GM23338 (cell line): ENCODE data around the gene CD33. TPM values are rescaled to one million over a fixed set of nuclear protein-coding genes. Genes with fewer than 3 reads are reported as not detected.
A peak's percentile ranks its signal among the peaks of the same experiment; 100 is the strongest.

Source experiments
- ATAC-seq: fragments of 200-7000 bp; cut with Tn5 transposase; 3 replicates; pipeline ENCODE4 v1.9.1; 2020
- DNase-seq: peaks from one replicate; pipeline ENCODE4 v3.0.0-alpha.2; 2015; ENCODE audit warnings: low spot score
- H2AFZ ChIP-seq: fragments of 200-600 bp; sonication (generic); 2 replicates; pipeline ENCODE4 v1.8.0; 2016; ENCODE audit warnings: antibody characterized with exemption, mild to moderate bottlenecking, moderate library complexity
- H3F3A ChIP-seq: fragments of 200-600 bp; sonication (generic); replicated peaks from 2 replicates; pipeline ENCODE4 v1.8.0; 2017; ENCODE audit warnings: antibody characterized with exemption, mixed run types, low read depth
- H3K27ac ChIP-seq: fragments of 200-600 bp; sonication (generic); 2 replicates; pipeline ENCODE4 v1.6.1; 2016; ENCODE audit warnings: low read depth
- H3K27me3 ChIP-seq: fragments of 200-600 bp; sonication (generic); 2 replicates; pipeline ENCODE4 v1.8.0; 2016; ENCODE audit warnings: mild to moderate bottlenecking, mixed run types, moderate library complexity; ENCODE audit not compliant: insufficient read depth
- H3K36me3 ChIP-seq: fragments of 200-600 bp; sonication (generic); 2 replicates; pipeline ENCODE4 v1.8.0; 2016; ENCODE audit warnings: mild to moderate bottlenecking; ENCODE audit not compliant: insufficient read depth
- H3K4me1 ChIP-seq: fragments of 200-600 bp; sonication (generic); 2 replicates; pipeline ENCODE4 v1.8.0; 2016; ENCODE audit warnings: mild to moderate bottlenecking, moderate library complexity; ENCODE audit not compliant: insufficient read depth
- H3K4me2 ChIP-seq: fragments of 200-600 bp; sonication (generic); 2 replicates; pipeline ENCODE4 v1.7.1; 2017; ENCODE audit warnings: mixed run types
- H3K4me3 ChIP-seq: fragments of 200-600 bp; sonication (generic); 2 replicates; pipeline ENCODE4 v1.6.1; 2016; ENCODE audit warnings: mixed run types
- H3K79me2 ChIP-seq: fragments of 200-600 bp; sonication (generic); replicated peaks from 2 replicates; pipeline ENCODE4 v1.8.0; 2017; ENCODE audit warnings: mild to moderate bottlenecking; ENCODE audit not compliant: insufficient read depth
- H3K9me2 ChIP-seq: fragments of 200-600 bp; sonication (generic); 2 replicates; pipeline ENCODE4 v1.8.0; 2017; ENCODE audit not compliant: insufficient read depth
- H4K20me1 ChIP-seq: fragments of 200-600 bp; sonication (generic); replicated peaks from 2 replicates; pipeline ENCODE4 v1.8.0; 2017; ENCODE audit warnings: mild to moderate bottlenecking; ENCODE audit not compliant: insufficient read depth
- H3K27ac Mint-ChIP-seq: 2 replicates; pipeline ENCODE4 v1.8.0; 2020; ENCODE audit warnings: inconsistent platforms, mild to moderate bottlenecking, moderate library complexity, mixed read lengths
- H3K27me3 Mint-ChIP-seq: 3 replicates; pipeline ENCODE4 v1.8.0; 2022; ENCODE audit warnings: low read depth, mild to moderate bottlenecking, moderate library complexity, mixed read lengths, inconsistent platforms; ENCODE audit not compliant: insufficient read depth, poor library complexity
- H3K36me3 Mint-ChIP-seq: 3 replicates; pipeline ENCODE4 v1.8.0; 2021; ENCODE audit warnings: low read depth, mild to moderate bottlenecking, inconsistent platforms, moderate library complexity, mixed read lengths
- H3K4me1 Mint-ChIP-seq: 3 replicates; pipeline ENCODE4 v1.8.0; 2020; ENCODE audit warnings: mild to moderate bottlenecking, inconsistent platforms, mixed read lengths
- H3K4me3 Mint-ChIP-seq: 3 replicates; pipeline ENCODE4 v1.8.0; 2021; ENCODE audit warnings: moderate library complexity, mild to moderate bottlenecking, inconsistent platforms, mixed read lengths
- H3K9me3 Mint-ChIP-seq: 3 replicates; pipeline ENCODE4 v1.8.0; 2020; ENCODE audit warnings: moderate library complexity, mild to moderate bottlenecking, inconsistent platforms, mixed read lengths
- CREB1 ChIP-seq: fragments of 250-450 bp; sonication (Bioruptor Pico); IDR thresholded peaks from 2 replicates; pipeline ENCODE4 v1.5.0; 2020; ENCODE audit warnings: low read depth, mild to moderate bottlenecking, moderate library complexity
- CTCF ChIP-seq, 2 experiments: fragments of 200-600 bp in 1 of 2; sonication (generic) in 1 of 2; conservative IDR thresholded peaks; 2 replicates each; pipeline versions ENCODE4 v1.5.1 to v1.6.1; 2016 to 2017; ENCODE audit warnings: antibody characterized with exemption in 2 of 2, low read depth in 2 of 2, mild to moderate bottlenecking in 2 of 2, moderate library complexity in 1 of 2
- ETS1 ChIP-seq: IDR thresholded peaks from 2 replicates; pipeline ENCODE4 v1.6.1; 2016; ENCODE audit warnings: antibody characterized with exemption
- EZH2phosphoT487 ChIP-seq: fragments of 200-600 bp; sonication (generic); IDR thresholded peaks from one replicate; pipeline ENCODE4 v1.8.1; 2018; ENCODE audit warnings: antibody characterized with exemption; ENCODE audit not compliant: unreplicated experiment
- JUNB ChIP-seq: IDR thresholded peaks from one replicate; pipeline ENCODE4 v1.6.1; 2016; ENCODE audit warnings: antibody characterized with exemption; ENCODE audit not compliant: unreplicated experiment
- POLR2AphosphoS5 ChIP-seq: IDR thresholded peaks from 2 replicates; pipeline ENCODE4 v1.6.1; 2016; ENCODE audit warnings: antibody characterized with exemption, low read depth
- REST ChIP-seq: IDR thresholded peaks from one replicate; pipeline ENCODE4 v1.6.1; 2018; ENCODE audit warnings: antibody characterized with exemption; ENCODE audit not compliant: unreplicated experiment
- STAT1 ChIP-seq: IDR thresholded peaks from one replicate; pipeline ENCODE4 v1.6.1; 2016; ENCODE audit warnings: antibody characterized with exemption; ENCODE audit not compliant: unreplicated experiment
- ZNF331 ChIP-seq: fragments of 250-450 bp; sonication (Bioruptor Pico); IDR thresholded peaks from 2 replicates; pipeline ENCODE4 v1.5.0; 2020; ENCODE audit warnings: low read depth, mild to moderate bottlenecking, moderate library complexity
- polyA plus RNA-seq: library from polyadenylated mRNA; unstranded; fragments of >200 nt; fragmentation: Nextera tagmentation; extraction: Ambion mirVana; gene quantifications from 2 replicates; pipeline ENCODE4 v1.2.1, GENCODE V29; 2016
- total RNA-seq: library from RNA; depleted of rRNA; stranded (reverse); fragments of >200 nt; shearing (Covaris generic); gene quantifications from 2 replicates; pipeline ENCODE4 v1.2.3, GENCODE V29; 2014

The CD33 gene
- total and polyA plus RNA-seq, 2 experiments from 2014 or later = 0.45 TPM; not detected in 1

- no peaks in the 10 kb centered on the region for H3K9me2 ChIP-seq
- peak; percentile 78 for ATAC-seq
- Mint-ChIP-seq H3K27ac (no peak overlapping the region), H3K27me3 (peaks cover 15% of the 10 kb centered on the region), H3K9me3 (peaks cover 26% of the 10 kb centered on the region), H3K4me1 (no peaks in the 10 kb centered on the region), H3K36me3 (no peaks in the 10 kb centered on the region), H3K4me3 (peak overlapping the region; percentile 64)
- H3K79me2 ChIP-seq = no peaks in the 10 kb centered on the region
- H3K27ac ChIP-seq = no peak overlapping the region
- H2AFZ ChIP-seq = peak overlapping the region; percentile 87; the same call in 1 of the 2 replicates
- H3K36me3 ChIP-seq = no peaks in the 10 kb centered on the region
- no peak for TF ChIP-seq ZNF331 (CRISPR knock-in tag)
- no peak for TF ChIP-seq CREB1
- TF ChIP-seq CTCF (conservative IDR thresholded peaks at IDR 0.05; ENCODE audit: low read depth in 2 of 2) = no peak
- TF ChIP-seq STAT1 = no peak
- TF ChIP-seq POLR2AphosphoS5 = peak; percentile 45
- TF ChIP-seq REST = no peak
- no peak for TF ChIP-seq ETS1
- H3K4me2 ChIP-seq = peak overlapping the region; percentile 68; the same call in 1 of the 2 replicates
- H3K4me3 ChIP-seq = peak overlapping the region; percentile 43; the same call in 1 of the 2 replicates
- H4K20me1 ChIP-seq = no peaks in the 10 kb centered on the region
- H3K4me1 ChIP-seq = no peaks in the 10 kb centered on the region
- peak; percentile 93 for DNase-seq
- no peaks in the 10 kb centered on the region for H3F3A ChIP-seq
- H3K27me3 ChIP-seq = peaks cover 11% of the 10 kb centered on the region; the same call in 1 of the 2 replicates
Observed at GRCh38 chr19:51181913-51182419, 42.9 kb upstream of the CD33 start.

GRCh38 chr19:51183629-51184028 is 41.3 kb upstream of the CD33 start:
- Histone ChIP-seq H3F3A (no peaks in the 10 kb centered on the region), H3K4me2 (no peak overlapping the region), H3K4me3 (no peak overlapping the region), H3K9me2 (0 out of 2 replicates have a peak, but pooled peaks cover 2% of the 10 kb centered on the region), H2AFZ (no peak overlapping the region), H3K27ac (no peak overlapping the region), H3K4me1 (no peaks in the 10 kb centered on the region), H4K20me1 (no peaks in the 10 kb centered on the region), H3K27me3 (peaks cover 11% of the 10 kb centered on the region; the same call in 1 of the 2 replicates), H3K36me3 (no peaks in the 10 kb centered on the region), H3K79me2 (no peaks in the 10 kb centered on the region)
- no peak for ATAC-seq
- Mint-ChIP-seq H3K4me1 (no peaks in the 10 kb centered on the region), H3K9me3 (peaks cover 35% of the 10 kb centered on the region), H3K27ac (no peak overlapping the region), H3K4me3 (no peak overlapping the region), H3K27me3 (peaks cover 18% of the 10 kb centered on the region), H3K36me3 (no peaks in the 10 kb centered on the region)
- no peak for DNase-seq
- TF ChIP-seq ZNF331 (CRISPR knock-in tag) = no peak
- no peak for TF ChIP-seq JUNB
- no peak for TF ChIP-seq ETS1
- no peak for TF ChIP-seq REST
- no peak for TF ChIP-seq POLR2AphosphoS5
- TF ChIP-seq CTCF (conservative IDR thresholded peaks at IDR 0.05; ENCODE audit: low read depth in 2 of 2) = no peak
- TF ChIP-seq EZH2phosphoT487 = no peak
